GM19328 (cell line): ENCODE measurements around the gene CFAP43.

Experiments
- ATAC-seq: cut with Tn5 transposase; IDR thresholded peaks from one replicate; pipeline ENCODE4 v1.9.1; 2021; ENCODE audit warnings: mild to moderate bottlenecking, moderate library complexity; ENCODE audit not compliant: unreplicated experiment

The CFAP43 gene

GRCh38 chr10:104144931-104145330 is 87.2 kb downstream of the CFAP43 start:
- ATAC-seq, result no peak

- no peak for ATAC-seq
These were observed 88.3 kb downstream of the CFAP43 start for GRCh38 chr10:104143829-104144228.

- no peak for ATAC-seq
These were observed 90.1 kb downstream of the CFAP43 start for GRCh38 chr10:104142081-104142480.

- no peak for ATAC-seq
These were observed 92.9 kb downstream of the CFAP43 start for GRCh38 chr10:104139221-104139620.

GRCh38 chr10:104138131-104138530 is 94.0 kb downstream of the CFAP43 start:
- ATAC-seq, result no peak

- ATAC-seq, result no peak
These were observed 102.1 kb downstream of the CFAP43 start for GRCh38 chr10:104130041-104130440.

GRCh38 chr10:104128214-104128613 is 104.0 kb downstream of the CFAP43 start:
- ATAC-seq, result no peak

GRCh38 chr10:104127411-104127810 is 104.8 kb downstream of the CFAP43 start:
- ATAC-seq, result no peak

- no peak for ATAC-seq
These were observed 108.8 kb downstream of the CFAP43 start for GRCh38 chr10:104123397-104123796.

GRCh38 chr10:104122225-104123107 is 109.7 kb downstream of the CFAP43 start:
- no peak for ATAC-seq

GRCh38 chr10:104121485-104122224 is 110.5 kb downstream of the CFAP43 start, which contains the start of gene SFR1:
Gene SFR1, plus strand, starts transcription at chr10:104122171. Its CDS starts 13 bp downstream, at chr10:104122184.
- peak; percentile 94 for ATAC-seq

GRCh38 chr10:104120903-104121484 is 111.2 kb downstream of the CFAP43 start:
- ATAC-seq, result no peak

- no peak for ATAC-seq
These were observed 111.7 kb downstream of the CFAP43 start for GRCh38 chr10:104120512-104120902.

GRCh38 chr10:104119996-104120395 is 112.2 kb downstream of the CFAP43 start:
- ATAC-seq, result no peak

- no peak for ATAC-seq
These were observed 114.3 kb downstream of the CFAP43 start for GRCh38 chr10:104117839-104118323.

GRCh38 chr10:104113376-104113956 is 118.7 kb downstream of the CFAP43 start:
- ATAC-seq, result no peak

GRCh38 chr10:104109908-104110662 is 122.1 kb downstream of the CFAP43 start:
- no peak for ATAC-seq

GRCh38 chr10:104104926-104105325 is 127.2 kb downstream of the CFAP43 start:
- no peak for ATAC-seq

- no peak for ATAC-seq
These were observed 127.7 kb downstream of the CFAP43 start for GRCh38 chr10:104104418-104104817.

- ATAC-seq, result no peak
These were observed 128.2 kb downstream of the CFAP43 start for GRCh38 chr10:104103956-104104355.
